Measurements from ENCODE around the gene TMEM156. TPM values are rescaled to one million over a fixed set of nuclear protein-coding genes. Genes with fewer than 3 reads are reported as not detected.

Gene TMEM156, protein sequence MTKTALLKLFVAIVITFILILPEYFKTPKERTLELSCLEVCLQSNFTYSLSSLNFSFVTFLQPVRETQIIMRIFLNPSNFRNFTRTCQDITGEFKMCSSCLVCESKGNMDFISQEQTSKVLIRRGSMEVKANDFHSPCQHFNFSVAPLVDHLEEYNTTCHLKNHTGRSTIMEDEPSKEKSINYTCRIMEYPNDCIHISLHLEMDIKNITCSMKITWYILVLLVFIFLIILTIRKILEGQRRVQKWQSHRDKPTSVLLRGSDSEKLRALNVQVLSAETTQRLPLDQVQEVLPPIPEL
- total RNA-seq: not detected

DNA sequence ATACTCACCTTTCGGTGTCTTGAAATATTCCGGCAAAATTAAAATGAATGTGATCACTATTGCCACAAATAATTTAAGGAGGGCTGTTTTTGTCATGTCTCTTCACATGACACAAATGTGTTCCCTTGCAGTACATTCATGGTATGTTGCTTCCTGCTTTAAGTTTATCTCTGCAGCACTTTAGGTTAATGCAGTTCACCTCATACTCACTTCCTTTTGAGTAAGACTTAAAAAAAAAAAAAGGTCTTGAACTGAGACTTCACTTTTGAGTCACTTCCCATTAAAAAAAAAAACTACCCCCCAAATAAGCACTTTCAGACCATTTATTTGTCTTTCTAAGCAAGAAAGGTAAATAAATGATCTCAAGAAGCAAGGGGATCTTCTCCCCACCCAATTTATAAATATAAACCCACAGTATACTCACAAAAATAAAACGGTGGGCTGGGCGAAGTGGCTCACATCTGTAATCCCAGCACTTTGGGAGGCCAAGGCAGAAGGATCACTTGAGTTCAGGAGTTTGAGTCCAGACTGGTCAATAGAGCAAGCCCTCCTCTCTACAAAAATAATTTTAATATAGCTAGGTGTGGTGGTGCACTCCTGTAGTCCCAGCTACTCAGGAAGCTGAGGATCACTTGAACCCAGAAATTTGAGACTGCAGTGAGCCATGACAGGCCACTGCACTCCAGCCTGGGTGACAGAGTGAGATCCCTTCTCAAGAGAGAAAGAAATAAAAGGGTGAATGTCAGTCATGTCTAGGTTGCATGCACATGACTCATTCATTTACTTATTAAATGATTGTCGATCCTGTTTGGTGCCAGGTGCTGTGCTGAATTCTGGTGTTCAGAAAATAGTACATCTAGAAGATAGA lies at the start of gene TMEM156:
TSS of gene TMEM156 (minus strand) at position 192 of the 868 bp plus-strand sequence. CDS start at position 96, 96 bp downstream.
- Histone ChIP-seq H3K4me1 (no peaks in the 10 kb centered on the region), H3K9me3 (no peaks in the 10 kb centered on the region), H3K36me3 (no peaks in the 10 kb centered on the region), H3K27me3 (no peaks in the 10 kb centered on the region), H3K4me3 (no peak within 1 kb of the TSS), H3K27ac (no peak within 1 kb of the TSS)
- intact Hi-C loops (cut with DNase I): no loop called here
- TF ChIP-seq POLR2A (IDR thresholded peaks at IDR 0.05) (no peak), CTCF (IDR thresholded peaks at IDR 0.05) (no peak), POLR2AphosphoS5 (IDR thresholded peaks at IDR 0.05; ENCODE audit: insufficient read depth in 1 of 2, low read depth in 1 of 2) (no peak)
- DNase-seq (ENCODE audit: extremely low spot score in 2 of 2): no peak

DNA sequence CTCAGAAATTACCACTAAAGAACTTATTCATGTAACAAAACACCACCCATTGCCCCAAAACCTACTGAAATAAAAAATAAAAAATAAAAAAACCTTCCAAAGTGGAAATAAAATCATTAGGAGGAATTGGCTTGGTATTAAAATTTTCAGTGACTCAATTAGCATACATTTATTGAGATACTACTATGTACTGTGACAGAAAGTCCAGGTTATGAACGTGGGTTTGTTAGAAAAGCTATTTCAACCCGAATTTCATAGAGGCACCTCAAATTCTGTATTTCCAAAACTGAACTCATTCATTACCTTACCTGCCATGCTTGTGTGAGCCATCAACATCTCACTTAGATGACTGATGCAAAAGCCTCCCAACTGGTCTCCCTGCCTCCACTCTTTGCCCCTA lies 46.6 kb upstream of the TMEM156 start:
- Histone ChIP-seq H3K27me3 (no peaks in the 10 kb centered on the region), H3K4me3 (no peak overlapping the region), H3K4me1 (no peaks in the 10 kb centered on the region), H3K27ac (no peak overlapping the region), H3K36me3 (no peaks in the 10 kb centered on the region), H3K9me3 (no peaks in the 10 kb centered on the region)
- intact Hi-C loops (cut with DNase I): no loop called here
- DNase-seq (ENCODE audit: extremely low spot score in 2 of 2): no peak
- TF ChIP-seq CTCF (IDR thresholded peaks at IDR 0.05) (no peak), POLR2A (IDR thresholded peaks at IDR 0.05) (no peak), POLR2AphosphoS5 (IDR thresholded peaks at IDR 0.05; ENCODE audit: insufficient read depth in 1 of 2, low read depth in 1 of 2) (no peak)

GRCh38 chr4:39068907-39069306 lies 36.7 kb upstream of the TMEM156 start:
- no peaks in the 10 kb centered on the region for H3K27me3 ChIP-seq
- TF ChIP-seq POLR2A (IDR thresholded peaks at IDR 0.05): no peak
- TF ChIP-seq CTCF (IDR thresholded peaks at IDR 0.05): no peak
- no peak for TF ChIP-seq POLR2AphosphoS5 (IDR thresholded peaks at IDR 0.05; ENCODE audit: insufficient read depth in 1 of 2, low read depth in 1 of 2)
- H3K9me3 ChIP-seq: no peaks in the 10 kb centered on the region
- H3K36me3 ChIP-seq: no peaks in the 10 kb centered on the region
- H3K4me1 ChIP-seq: no peaks in the 10 kb centered on the region
- intact Hi-C loops (cut with DNase I): no loop called here
- H3K27ac ChIP-seq: no peak overlapping the region
- no peak for DNase-seq (ENCODE audit: extremely low spot score in 2 of 2)
- H3K4me3 ChIP-seq: no peak overlapping the region

DNA sequence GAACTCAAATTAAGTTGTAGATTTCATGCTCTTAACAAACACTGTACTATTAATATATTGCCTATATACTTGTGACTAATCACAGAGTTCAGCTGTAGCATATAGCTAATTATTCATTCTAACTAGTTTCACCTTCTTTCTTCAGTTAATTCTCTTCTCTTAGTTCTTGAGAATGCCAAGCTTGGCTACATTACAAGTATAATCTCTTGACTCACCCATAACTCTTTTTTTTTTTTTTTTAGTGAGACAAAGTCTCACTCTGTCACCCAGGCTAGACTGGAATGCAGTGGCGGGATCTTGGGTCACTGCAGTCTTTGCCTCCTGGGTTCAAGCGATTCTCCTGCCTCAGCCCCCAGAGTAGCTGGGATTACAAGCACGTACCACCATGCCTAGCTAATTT lies 35.2 kb upstream of the TMEM156 start:
- Histone ChIP-seq H3K4me3 (no peak overlapping the region), H3K27ac (no peak overlapping the region), H3K36me3 (no peaks in the 10 kb centered on the region), H3K9me3 (no peaks in the 10 kb centered on the region), H3K4me1 (no peaks in the 10 kb centered on the region), H3K27me3 (no peaks in the 10 kb centered on the region)
- no peak for DNase-seq (ENCODE audit: extremely low spot score in 2 of 2)
- TF ChIP-seq POLR2AphosphoS5 (IDR thresholded peaks at IDR 0.05; ENCODE audit: insufficient read depth in 1 of 2, low read depth in 1 of 2) (no peak), CTCF (IDR thresholded peaks at IDR 0.05) (no peak), POLR2A (IDR thresholded peaks at IDR 0.05) (no peak)
- intact Hi-C loops (cut with DNase I): no loop called here

GRCh38 chr4:39067031-39067430 lies 34.8 kb upstream of the TMEM156 start:
- Histone ChIP-seq H3K4me3 (no peak overlapping the region), H3K4me1 (peaks cover 3% of the 10 kb centered on the region), H3K36me3 (no peaks in the 10 kb centered on the region), H3K27ac (no peak overlapping the region), H3K27me3 (no peaks in the 10 kb centered on the region), H3K9me3 (no peaks in the 10 kb centered on the region)
- intact Hi-C loops (cut with DNase I): no loop called here
- DNase-seq (ENCODE audit: extremely low spot score in 2 of 2): no peak
- TF ChIP-seq POLR2AphosphoS5 (IDR thresholded peaks at IDR 0.05; ENCODE audit: insufficient read depth in 1 of 2, low read depth in 1 of 2): no peak
- TF ChIP-seq CTCF (IDR thresholded peaks at IDR 0.05): no peak
- no peak for TF ChIP-seq POLR2A (IDR thresholded peaks at IDR 0.05)

All from vagina (tissue), 2 donors.